ENCODE results near the gene MTA3. TPM values are rescaled to one million over a fixed set of nuclear protein-coding genes. Genes with fewer than 3 reads are reported as not detected.

Gene MTA3
- total RNA-seq, 1 donor from 2014 or later, result 25.8 TPM

DNA sequence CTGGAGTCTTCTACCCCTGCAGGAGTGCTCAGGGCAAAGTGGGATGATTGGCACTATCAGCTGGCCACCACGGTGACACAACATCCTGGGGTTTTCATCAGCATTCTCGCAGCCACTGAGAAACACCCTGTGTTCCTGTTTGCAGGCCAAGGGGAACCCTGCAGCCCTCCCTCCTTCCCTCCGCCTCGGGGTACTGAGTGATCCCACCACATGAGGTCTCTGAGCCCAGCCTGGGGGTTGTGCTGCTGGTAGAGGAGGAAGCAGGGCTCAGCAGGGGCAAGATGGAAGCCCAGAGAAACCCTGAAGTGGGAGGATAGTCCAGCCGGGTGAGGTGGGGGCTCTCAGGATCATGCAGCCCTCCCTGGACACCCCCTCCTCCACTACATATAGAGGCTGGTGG is 195.7 kb downstream of the MTA3 start, which contains the start of gene OXER1:
TSS of gene OXER1 (minus strand) at position 40 of the 400 bp plus-strand sequence. CDS start 73 bp downstream, outside the sequence.
- TF ChIP-seq, protein P1, sequence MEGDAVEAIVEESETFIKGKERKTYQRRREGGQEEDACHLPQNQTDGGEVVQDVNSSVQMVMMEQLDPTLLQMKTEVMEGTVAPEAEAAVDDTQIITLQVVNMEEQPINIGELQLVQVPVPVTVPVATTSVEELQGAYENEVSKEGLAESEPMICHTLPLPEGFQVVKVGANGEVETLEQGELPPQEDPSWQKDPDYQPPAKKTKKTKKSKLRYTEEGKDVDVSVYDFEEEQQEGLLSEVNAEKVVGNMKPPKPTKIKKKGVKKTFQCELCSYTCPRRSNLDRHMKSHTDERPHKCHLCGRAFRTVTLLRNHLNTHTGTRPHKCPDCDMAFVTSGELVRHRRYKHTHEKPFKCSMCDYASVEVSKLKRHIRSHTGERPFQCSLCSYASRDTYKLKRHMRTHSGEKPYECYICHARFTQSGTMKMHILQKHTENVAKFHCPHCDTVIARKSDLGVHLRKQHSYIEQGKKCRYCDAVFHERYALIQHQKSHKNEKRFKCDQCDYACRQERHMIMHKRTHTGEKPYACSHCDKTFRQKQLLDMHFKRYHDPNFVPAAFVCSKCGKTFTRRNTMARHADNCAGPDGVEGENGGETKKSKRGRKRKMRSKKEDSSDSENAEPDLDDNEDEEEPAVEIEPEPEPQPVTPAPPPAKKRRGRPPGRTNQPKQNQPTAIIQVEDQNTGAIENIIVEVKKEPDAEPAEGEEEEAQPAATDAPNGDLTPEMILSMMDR (IDR thresholded peaks at IDR 0.05; ENCODE audit: insufficient read depth, low read length, poor library complexity, severe bottlenecking), result no peak
- Histone ChIP-seq H3K4me3 (ENCODE audit: low read depth, low read length) (no peak within 1 kb of the TSS), H3K36me3 (ENCODE audit: control insufficient read depth, insufficient read depth, low read length) (no peaks in the 10 kb centered on the region), H3K27me3 (ENCODE audit: control insufficient read depth, insufficient read depth, low read length) (no peaks in the 10 kb centered on the region)
- DNase-seq (ENCODE audit: low read depth), result no peak

DNA sequence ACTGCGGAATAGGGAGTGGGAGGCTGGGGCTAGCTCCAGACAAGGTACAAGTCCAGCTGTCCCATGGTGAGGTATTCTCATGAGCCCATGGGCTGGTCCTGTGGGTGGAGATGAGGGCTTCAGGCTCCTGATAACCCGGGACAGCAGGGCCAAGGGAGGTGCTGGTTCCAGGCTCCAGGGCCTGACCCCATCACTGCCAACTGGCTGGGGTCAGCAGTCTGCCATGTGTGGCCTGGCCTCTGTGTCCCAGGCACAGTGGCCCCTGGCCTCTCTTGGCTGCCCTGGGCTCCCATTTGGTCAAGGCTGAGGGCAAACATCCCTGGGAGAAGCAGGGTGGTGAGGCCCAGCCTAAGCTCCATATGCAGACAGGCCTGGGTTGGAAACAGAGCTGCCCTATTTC is 196.5 kb downstream of the MTA3 start:
- TF ChIP-seq, protein P1 (IDR thresholded peaks at IDR 0.05; ENCODE audit: insufficient read depth, low read length, poor library complexity, severe bottlenecking), result no peak
- H3K4me3 ChIP-seq (ENCODE audit: low read depth, low read length), result no peak overlapping the region
- no peaks in the 10 kb centered on the region for H3K27me3 ChIP-seq (ENCODE audit: control insufficient read depth, insufficient read depth, low read length)
- no peaks in the 10 kb centered on the region for H3K36me3 ChIP-seq (ENCODE audit: control insufficient read depth, insufficient read depth, low read length)
- no peak for DNase-seq (ENCODE audit: low read depth)

DNA sequence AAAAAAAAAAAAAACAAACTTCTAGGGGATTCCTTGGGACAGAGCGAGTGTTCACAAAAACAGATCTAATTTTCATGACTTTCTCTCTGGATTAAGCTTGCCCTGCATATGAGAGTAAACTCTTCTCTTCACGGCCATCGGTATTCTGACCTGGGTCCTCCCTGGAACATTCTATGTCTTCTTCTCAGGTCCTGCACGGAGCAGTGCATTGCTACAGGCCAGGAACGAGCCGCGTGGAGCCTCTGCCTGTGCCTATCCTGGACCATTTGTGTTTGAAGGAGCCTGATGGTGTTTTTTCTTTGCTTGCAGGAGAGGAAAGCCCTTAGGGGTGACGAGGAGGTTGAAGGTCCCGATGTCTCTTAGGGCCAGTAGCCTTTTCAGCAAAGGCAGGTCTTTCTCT is 197.3 kb downstream of the MTA3 start:
- no peak overlapping the region for H3K4me3 ChIP-seq (ENCODE audit: low read depth, low read length)
- TF ChIP-seq, protein P1 (IDR thresholded peaks at IDR 0.05; ENCODE audit: insufficient read depth, low read length, poor library complexity, severe bottlenecking), result no peak
- DNase-seq (ENCODE audit: low read depth), result no peak
- H3K27me3 ChIP-seq (ENCODE audit: control insufficient read depth, insufficient read depth, low read length), result no peaks in the 10 kb centered on the region
- H3K36me3 ChIP-seq (ENCODE audit: control insufficient read depth, insufficient read depth, low read length), result no peaks in the 10 kb centered on the region

DNA sequence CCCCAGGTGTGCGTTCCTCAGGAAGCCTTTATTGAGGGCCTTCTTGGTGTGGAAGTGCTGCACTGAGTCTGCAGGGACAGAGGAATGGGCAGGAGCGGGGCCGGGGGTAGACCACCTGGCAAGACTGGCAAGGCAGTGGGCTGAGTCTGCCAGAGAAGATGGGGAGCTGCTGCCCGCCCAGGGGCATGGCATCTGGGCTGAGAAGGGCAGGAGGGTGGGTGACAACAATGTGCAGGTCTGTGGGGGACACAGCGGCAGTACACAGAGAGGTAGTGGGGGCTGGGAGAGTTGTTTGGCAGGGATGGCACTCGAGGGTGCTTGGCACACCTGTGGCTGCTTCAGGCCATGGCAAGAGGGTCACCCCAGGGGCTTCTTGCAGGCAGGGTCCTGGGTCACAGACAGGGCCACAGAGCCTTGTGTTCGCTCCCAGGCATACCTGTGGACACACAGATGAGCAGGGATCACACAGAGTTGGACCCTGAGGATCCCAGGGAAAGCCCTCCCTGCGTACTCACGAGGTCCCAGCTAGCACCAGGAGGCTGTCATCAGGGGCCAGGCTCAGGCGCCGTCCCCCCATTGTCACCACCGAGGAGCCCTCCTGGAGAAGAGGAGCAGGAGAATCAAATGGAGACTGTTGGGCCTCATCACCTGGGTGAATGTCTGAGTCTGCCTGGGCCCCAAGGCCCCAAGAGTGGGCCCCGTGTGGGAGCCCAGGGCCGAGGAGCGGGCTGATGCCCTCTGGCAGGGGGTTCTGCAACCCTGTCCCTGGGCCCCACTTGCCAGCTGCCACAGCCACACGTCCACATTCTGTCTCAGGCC is 198.9 kb downstream of the MTA3 start:
- Histone ChIP-seq H3K36me3 (ENCODE audit: control insufficient read depth, insufficient read depth, low read length) (no peaks in the 10 kb centered on the region), H3K27me3 (ENCODE audit: control insufficient read depth, insufficient read depth, low read length) (no peaks in the 10 kb centered on the region), H3K4me3 (ENCODE audit: low read depth, low read length) (no peak overlapping the region)
- TF ChIP-seq, protein P1 (IDR thresholded peaks at IDR 0.05; ENCODE audit: insufficient read depth, low read length, poor library complexity, severe bottlenecking), result no peak
- DNase-seq (ENCODE audit: low read depth), result no peak

DNA sequence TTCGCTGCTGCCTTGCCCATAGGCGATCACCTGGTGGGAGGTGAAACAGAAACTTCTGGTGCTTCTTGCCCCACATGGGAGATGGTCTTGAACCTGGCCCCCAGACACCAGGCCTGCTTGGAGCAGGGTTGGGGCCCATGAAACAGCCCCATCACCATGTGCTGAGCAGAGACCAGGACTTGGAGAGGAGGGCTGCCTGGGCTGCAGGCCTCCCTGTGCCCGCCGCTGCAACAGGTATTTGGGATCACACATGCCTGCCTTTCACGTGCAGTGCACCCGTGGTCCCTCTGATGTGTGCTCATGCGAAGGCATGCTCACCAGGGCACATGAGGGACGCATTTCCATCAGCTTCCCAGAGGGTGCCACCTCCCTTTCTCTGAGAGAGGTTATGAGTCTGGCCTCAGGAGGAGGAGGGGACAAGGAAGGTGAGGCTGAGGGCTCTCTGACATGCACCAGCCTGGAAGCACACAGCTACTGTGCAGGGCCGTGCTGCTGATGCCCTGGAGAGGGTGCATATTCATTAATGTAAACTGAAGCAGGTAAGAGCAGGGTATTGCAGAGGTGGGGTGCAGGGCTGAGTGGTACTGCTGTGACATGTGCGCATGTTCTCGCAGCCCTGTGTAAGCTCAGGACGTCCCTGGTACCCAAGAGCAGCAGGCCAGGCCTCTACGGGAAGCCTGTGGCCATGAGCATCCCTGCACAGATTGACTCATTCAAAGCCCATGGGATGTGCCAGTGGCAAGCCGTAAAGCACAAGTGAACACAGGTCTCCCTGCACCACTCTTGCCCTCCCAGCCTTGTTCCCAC is 199.7 kb downstream of the MTA3 start:
- DNase-seq (ENCODE audit: low read depth), result no peak
- Histone ChIP-seq H3K36me3 (ENCODE audit: control insufficient read depth, insufficient read depth, low read length) (no peaks in the 10 kb centered on the region), H3K27me3 (ENCODE audit: control insufficient read depth, insufficient read depth, low read length) (no peaks in the 10 kb centered on the region), H3K4me3 (ENCODE audit: low read depth, low read length) (no peak overlapping the region)
- TF ChIP-seq, protein P1 (IDR thresholded peaks at IDR 0.05; ENCODE audit: insufficient read depth, low read length, poor library complexity, severe bottlenecking), result no peak

Measured in kidney epithelial cell (primary cell).